ENCODE data around the gene BTG4. TPM values are rescaled to one million over a fixed set of nuclear protein-coding genes. Genes with fewer than 3 reads are reported as not detected.

BTG4 gene
- total and polyA plus RNA-seq, 2 experiments from 2014 or later = 0.33 TPM; not detected in 1

DNA sequence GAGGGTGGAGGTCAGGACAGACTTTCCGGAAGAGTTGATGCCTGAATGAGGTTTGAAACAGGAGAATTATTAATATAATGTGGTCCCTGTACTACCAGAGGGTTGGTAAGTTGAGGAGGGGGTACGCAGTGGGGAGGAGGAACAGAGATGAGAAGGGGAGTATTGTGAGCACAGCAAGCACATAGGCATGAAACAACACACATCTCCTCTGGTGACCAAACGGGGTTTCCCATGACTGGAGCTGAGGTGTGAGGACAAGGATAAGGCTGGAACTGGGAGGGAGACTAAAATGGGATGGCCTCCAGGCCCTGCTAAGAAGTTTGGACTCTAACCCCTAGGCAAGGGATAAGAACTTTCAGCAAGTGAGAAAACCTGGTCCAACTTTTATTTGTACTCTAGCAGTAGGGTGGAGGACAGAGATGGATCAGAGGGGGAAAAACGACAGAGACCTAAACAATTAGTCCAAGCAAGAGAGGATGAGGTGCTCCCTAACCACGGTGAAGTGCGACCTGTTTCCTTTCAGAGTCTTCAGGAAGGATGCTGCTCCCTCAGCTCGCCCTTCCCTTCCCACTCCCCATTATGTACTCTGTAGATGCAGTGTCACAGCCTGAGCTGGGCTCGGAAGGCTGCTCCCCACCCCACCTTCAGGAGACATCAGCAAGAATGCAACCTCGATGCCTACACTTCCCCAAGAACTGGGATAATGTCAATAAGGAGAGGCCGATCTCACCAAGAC lies 59.2 kb downstream of the BTG4 start:
- Histone ChIP-seq H3K9me3 (ENCODE audit: low read depth) (no peaks in the 10 kb centered on the region), H3F3A (ENCODE audit: insufficient read depth) (no peaks in the 10 kb centered on the region), H3K79me2 (ENCODE audit: insufficient read depth) (no peaks in the 10 kb centered on the region), H3K9ac (no peak overlapping the region), H3K27me3 (replicated peaks; ENCODE audit: insufficient read depth) (no peaks in the 10 kb centered on the region), H3K4me2 (ENCODE audit: unreplicated experiment) (no peak overlapping the region), H3K9me2 (ENCODE audit: insufficient read depth) (no peaks in the 10 kb centered on the region), H3K4me3 (no peak overlapping the region), H3K4me1 (ENCODE audit: insufficient read depth) (peaks cover 6% of the 10 kb centered on the region; the same call in 1 of the 2 replicates), H4K20me1 (ENCODE audit: insufficient read depth) (no peaks in the 10 kb centered on the region), H3K36me3 (ENCODE audit: low read depth) (no peaks in the 10 kb centered on the region), H3K27ac (no peak overlapping the region), H2AFZ (no peak overlapping the region)
- WGBS, 2 experiments (ENCODE audit: low coverage in 1 of 2, low lambda C conversion rate in 2 of 2, missing lambda C conversion rate in 2 of 2) = 77% methylated on average over 10 of the region's 10 CpGs
- in situ Hi-C loops (cut with MboI) = loop anchor here (10.0 kb wide), 2 partner anchors 322 to 392 kb away; no protein-coding TSS in a partner anchor
- DNase-seq = no peak
- TF ChIP-seq EZH2 (IDR thresholded peaks at IDR 0.05; ENCODE audit: insufficient read depth, poor library complexity, severe bottlenecking) (no peak), EZH2phosphoT487 (IDR thresholded peaks at IDR 0.05; ENCODE audit: insufficient read depth, low read depth) (no peak)

DNA sequence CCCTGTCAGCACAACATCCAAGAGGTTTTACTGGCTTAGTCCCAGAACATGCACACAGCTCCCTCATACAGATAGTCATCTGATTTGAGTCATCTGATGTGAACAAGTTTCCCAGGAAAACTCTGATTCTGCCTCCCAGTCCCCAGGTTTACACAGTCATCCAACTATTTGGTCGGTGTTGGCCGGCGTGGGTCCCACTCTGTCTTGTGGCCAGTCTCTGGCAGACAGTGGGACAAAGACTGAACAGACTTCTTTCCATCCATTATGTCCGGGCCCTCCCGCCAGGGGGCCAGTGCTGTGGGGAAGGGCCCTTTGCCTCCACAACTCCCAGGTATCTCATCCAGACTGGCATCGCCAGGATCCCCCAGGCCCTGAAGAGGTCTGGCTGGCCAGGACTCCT lies 60.0 kb downstream of the BTG4 start:
- WGBS, 2 experiments (ENCODE audit: low coverage in 1 of 2, low lambda C conversion rate in 2 of 2, missing lambda C conversion rate in 2 of 2) = 87% methylated on average over 6 of the region's 6 CpGs

DNA sequence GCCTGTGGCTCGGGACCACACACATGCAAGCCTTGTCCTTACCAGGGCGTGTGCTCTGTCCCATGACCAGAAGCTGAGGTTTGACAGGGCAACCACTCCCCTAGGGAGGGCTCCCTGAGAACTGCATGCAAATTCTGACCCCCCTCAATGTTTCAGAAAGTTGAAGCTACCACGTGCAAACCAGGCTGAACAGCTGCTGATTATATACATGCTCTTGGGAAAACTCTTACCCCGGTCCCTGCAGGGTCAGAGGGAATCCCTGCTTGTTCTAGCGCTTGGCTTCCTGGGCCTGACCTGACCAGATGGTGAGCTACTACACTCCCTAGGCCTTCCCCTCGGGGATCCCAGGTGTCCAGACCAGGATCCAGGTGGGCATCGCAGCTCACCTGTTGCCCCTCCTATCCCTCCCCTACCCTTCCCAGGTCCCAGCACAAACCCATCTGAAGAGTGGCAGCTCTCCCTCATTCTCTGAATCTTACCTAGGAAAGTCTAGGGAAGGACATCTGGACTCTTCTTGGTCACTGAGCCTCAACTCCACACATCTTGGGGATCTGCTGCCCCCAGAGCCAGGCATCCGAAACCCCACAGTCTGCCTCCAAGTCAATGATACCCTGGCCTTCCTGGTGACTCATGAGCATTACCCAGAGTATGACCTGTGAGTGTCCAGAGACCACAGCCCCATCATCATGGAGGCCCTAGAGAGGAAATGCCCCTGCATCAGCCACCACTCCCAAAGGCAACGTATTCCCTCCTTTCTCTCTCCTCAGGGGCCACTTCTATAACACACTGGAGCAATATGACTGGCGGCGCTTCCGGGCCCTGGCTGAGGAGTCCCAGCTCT lies 61.5 kb downstream of the BTG4 start:
- TF ChIP-seq EZH2 (IDR thresholded peaks at IDR 0.05; ENCODE audit: insufficient read depth, poor library complexity, severe bottlenecking) (no peak), EZH2phosphoT487 (IDR thresholded peaks at IDR 0.05; ENCODE audit: insufficient read depth, low read depth) (no peak)
- Histone ChIP-seq H3K36me3 (ENCODE audit: low read depth) (no peaks in the 10 kb centered on the region), H3K9me3 (ENCODE audit: low read depth) (no peaks in the 10 kb centered on the region), H3K4me1 (ENCODE audit: insufficient read depth) (peaks cover 6% of the 10 kb centered on the region; the same call in 1 of the 2 replicates), H3K79me2 (ENCODE audit: insufficient read depth) (no peaks in the 10 kb centered on the region), H3K27me3 (replicated peaks; ENCODE audit: insufficient read depth) (no peaks in the 10 kb centered on the region), H3K4me2 (ENCODE audit: unreplicated experiment) (no peak overlapping the region), H2AFZ (no peak overlapping the region), H3F3A (ENCODE audit: insufficient read depth) (no peaks in the 10 kb centered on the region), H3K27ac (no peak overlapping the region), H3K4me3 (no peak overlapping the region), H3K9me2 (ENCODE audit: insufficient read depth) (no peaks in the 10 kb centered on the region), H3K9ac (no peak overlapping the region), H4K20me1 (ENCODE audit: insufficient read depth) (no peaks in the 10 kb centered on the region)
- DNase-seq = no peak
- 76 to 80% methylated on average over 12 of the region's 12 CpGs for WGBS, 2 experiments (ENCODE audit: low coverage in 1 of 2, low lambda C conversion rate in 2 of 2, missing lambda C conversion rate in 2 of 2)
- in situ Hi-C loops (cut with MboI) = loop anchor here (10.0 kb wide), 2 partner anchors 324 to 394 kb away; no protein-coding TSS in a partner anchor

More for the DNA sequence above, 60.0 kb downstream of the BTG4 start:
- Histone ChIP-seq H3K9me3 (ENCODE audit: low read depth) (no peaks in the 10 kb centered on the region), H3K4me1 (ENCODE audit: insufficient read depth) (peaks cover 6% of the 10 kb centered on the region; the same call in 1 of the 2 replicates), H3K79me2 (ENCODE audit: insufficient read depth) (no peaks in the 10 kb centered on the region), H3K9me2 (ENCODE audit: insufficient read depth) (no peaks in the 10 kb centered on the region), H3K4me2 (ENCODE audit: unreplicated experiment) (no peak overlapping the region), H2AFZ (no peak overlapping the region), H3F3A (ENCODE audit: insufficient read depth) (no peaks in the 10 kb centered on the region), H3K4me3 (no peak overlapping the region), H3K27me3 (replicated peaks; ENCODE audit: insufficient read depth) (no peaks in the 10 kb centered on the region), H3K36me3 (ENCODE audit: low read depth) (no peaks in the 10 kb centered on the region), H4K20me1 (ENCODE audit: insufficient read depth) (no peaks in the 10 kb centered on the region), H3K9ac (peak overlapping the region; percentile 13; the same call in 1 of the 2 replicates), H3K27ac (no peak overlapping the region)
- in situ Hi-C loops (cut with MboI) = loop anchor here (10.0 kb wide), 2 partner anchors 323 to 393 kb away; no protein-coding TSS in a partner anchor
- no peak for TF ChIP-seq EZH2 (IDR thresholded peaks at IDR 0.05; ENCODE audit: insufficient read depth, poor library complexity, severe bottlenecking)
- no peak for TF ChIP-seq EZH2phosphoT487 (IDR thresholded peaks at IDR 0.05; ENCODE audit: insufficient read depth, low read depth)
- peak; percentile 76 for DNase-seq

DNA sequence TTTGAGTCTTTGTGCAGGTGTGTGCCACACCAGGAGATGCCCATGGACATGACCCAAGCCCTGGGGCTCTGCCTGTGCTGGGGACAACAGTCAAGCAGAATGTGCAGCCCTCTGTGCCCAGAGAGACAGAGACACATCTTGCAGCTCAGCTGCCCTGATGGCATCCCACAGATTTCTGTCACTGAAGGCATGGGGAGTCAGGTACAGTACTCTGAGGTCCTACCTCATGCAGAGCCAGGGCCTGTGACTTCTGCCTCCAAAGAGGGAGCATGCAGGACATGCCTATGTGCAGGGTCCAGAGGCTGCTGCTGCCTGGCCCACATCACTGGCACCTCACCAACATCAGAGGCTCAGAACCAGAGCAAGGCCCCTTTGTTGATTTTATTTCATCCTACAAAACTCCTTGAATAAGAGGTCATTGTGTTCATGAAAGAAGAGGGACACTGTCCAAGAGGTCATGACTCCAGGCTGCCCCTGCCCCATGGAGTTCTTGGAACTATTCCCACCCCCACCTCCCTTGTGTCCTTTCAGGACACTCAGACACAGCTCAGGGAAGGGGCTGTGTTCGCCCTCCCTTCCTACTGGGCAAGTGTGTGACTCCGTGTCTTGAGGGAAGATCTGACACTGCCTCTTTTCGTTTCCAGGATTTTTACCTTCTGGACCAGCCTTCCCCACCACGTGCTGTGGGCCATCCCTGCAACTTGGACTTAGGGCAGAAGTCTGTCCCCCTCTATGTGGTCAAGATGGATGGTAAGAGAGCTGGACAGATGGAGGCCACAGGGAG lies 62.3 kb downstream of the BTG4 start:
- in situ Hi-C loops (cut with MboI) = loop anchor here (10.0 to 25.0 kb wide), 4 partner anchors 325 to 988 kb away; partner anchors contain the start of gene ARHGAP20
- no peak for TF ChIP-seq EZH2 (IDR thresholded peaks at IDR 0.05; ENCODE audit: insufficient read depth, poor library complexity, severe bottlenecking)
- Histone ChIP-seq H3K4me2 (ENCODE audit: unreplicated experiment) (no peak overlapping the region), H3K27me3 (replicated peaks; ENCODE audit: insufficient read depth) (no peaks in the 10 kb centered on the region), H3K9ac (no peak overlapping the region), H3K4me1 (ENCODE audit: insufficient read depth) (peaks cover 6% of the 10 kb centered on the region; the same call in 1 of the 2 replicates), H4K20me1 (ENCODE audit: insufficient read depth) (no peaks in the 10 kb centered on the region), H3K36me3 (ENCODE audit: low read depth) (no peaks in the 10 kb centered on the region), H3K4me3 (no peak overlapping the region), H3K79me2 (ENCODE audit: insufficient read depth) (no peaks in the 10 kb centered on the region), H3K9me2 (ENCODE audit: insufficient read depth) (no peaks in the 10 kb centered on the region), H3K27ac (no peak overlapping the region), H3K9me3 (ENCODE audit: low read depth) (no peaks in the 10 kb centered on the region), H2AFZ (no peak overlapping the region), H3F3A (ENCODE audit: insufficient read depth) (no peaks in the 10 kb centered on the region)
- WGBS, 2 experiments (ENCODE audit: low coverage in 1 of 2, low lambda C conversion rate in 2 of 2, missing lambda C conversion rate in 2 of 2) = 64 to 72% methylated on average over 4 of the region's 4 CpGs
- no peak for DNase-seq

Measured in GM23248 (cell line).